HepG2 (cell line): Measurements from ENCODE around the gene ANG. TPM values are rescaled to one million over a fixed set of nuclear protein-coding genes. Genes with fewer than 3 reads are reported as not detected.

ENCODE experiments used
- EHMT2 ChIP-seq: fragments of 200-600 bp; sonication (generic); IDR thresholded peaks from 2 replicates; pipeline ENCODE4 v1.7.0; 2017; ENCODE audit warnings: antibody characterized with exemption, low read depth, low read length, borderline replicate concordance
- FOXM1 ChIP-seq: sonication (generic); formaldehyde crosslinking; IDR thresholded peaks from 2 replicates; pipeline ENCODE4 v1.5.0; 2020; ENCODE audit warnings: missing genetic modification reagents
- GFI1 ChIP-seq: sonication (generic); formaldehyde crosslinking; IDR thresholded peaks from 2 replicates; pipeline ENCODE4 v1.5.0; 2020; ENCODE audit warnings: missing genetic modification reagents, mild to moderate bottlenecking, borderline replicate concordance
- HNRNPLL ChIP-seq: fragments of 200-400 bp; formaldehyde crosslinking; IDR thresholded peaks from 2 replicates; pipeline ENCODE4 v1.6.1; 2017; ENCODE audit warnings: mild to moderate bottlenecking, low read depth, low read length; ENCODE audit not compliant: poor library complexity, severe bottlenecking
- KDM6A ChIP-seq: IDR thresholded peaks from 2 replicates; pipeline ENCODE4 v1.6.1; 2016; ENCODE audit warnings: low read depth
- MBNL3 ChIP-seq: fragments of 250-450 bp; sonication (Bioruptor Pico); conservative IDR thresholded peaks from 2 replicates; pipeline ENCODE4 v1.8.0; 2022; ENCODE audit warnings: mild to moderate bottlenecking, inconsistent platforms
- MED8 ChIP-seq: sonication (generic); formaldehyde crosslinking; IDR thresholded peaks from 2 replicates; pipeline ENCODE4 v1.8.1; 2023; ENCODE audit warnings: mild to moderate bottlenecking, missing genetic modification reagents; ENCODE audit not compliant: insufficient replicate concordance
- NCOA5 ChIP-seq: sonication (generic); formaldehyde crosslinking; IDR thresholded peaks from 2 replicates; pipeline ENCODE4 v1.4.0; 2020; ENCODE audit warnings: missing genetic modification reagents
- NFRKB ChIP-seq: fragments of 450-650 bp; IDR thresholded peaks from 2 replicates; pipeline ENCODE4 v1.6.1; 2017
- NR1H2 ChIP-seq: sonication (generic); formaldehyde crosslinking; IDR thresholded peaks from 2 replicates; pipeline ENCODE4 v1.8.1; 2022; ENCODE audit warnings: low read depth, missing genetic modification reagents, borderline replicate concordance
- PAWR ChIP-seq: sonication (generic); formaldehyde crosslinking; IDR thresholded peaks from 2 replicates; pipeline ENCODE4 v1.4.0; 2020; ENCODE audit warnings: missing genetic modification reagents, mild to moderate bottlenecking, borderline replicate concordance
- PHB2 ChIP-seq: fragments of 450-650 bp; IDR thresholded peaks from 2 replicates; pipeline ENCODE4 v1.6.1; 2018; ENCODE audit not compliant: partially characterized antibody
- RARG ChIP-seq: sonication (generic); formaldehyde crosslinking; IDR thresholded peaks from 2 replicates; pipeline ENCODE4 v1.4.0; 2020; ENCODE audit warnings: low read depth, mild to moderate bottlenecking, missing genetic modification reagents
- RXRB ChIP-seq: IDR thresholded peaks from 2 replicates; pipeline ENCODE4 v1.6.1; 2016; ENCODE audit warnings: borderline replicate concordance, missing genetic modification reagents, missing compliant biosample characterization
- SMARCE1 ChIP-seq: fragments of 450-650 bp; IDR thresholded peaks from 2 replicates; pipeline ENCODE4 v1.6.1; 2017; ENCODE audit warnings: borderline replicate concordance
- TAF15 ChIP-seq: fragments of 200-400 bp; formaldehyde crosslinking; IDR thresholded peaks from one replicate; pipeline ENCODE4 v1.6.1; 2018; ENCODE audit warnings: mild to moderate bottlenecking, low read depth, low read length; ENCODE audit not compliant: poor library complexity, severe bottlenecking
- TFDP1 ChIP-seq: IDR thresholded peaks from 2 replicates; pipeline ENCODE4 v1.6.1; 2016; ENCODE audit warnings: missing compliant biosample characterization, missing genetic modification reagents, borderline replicate concordance
- THAP11 ChIP-seq: IDR thresholded peaks from 2 replicates; pipeline ENCODE4 v1.6.1; 2016; ENCODE audit warnings: missing biosample characterization, missing genetic modification reagents
- ZIK1 ChIP-seq: sonication (generic); formaldehyde crosslinking; IDR thresholded peaks from 2 replicates; pipeline ENCODE4 v1.5.0; 2020; ENCODE audit warnings: mild to moderate bottlenecking, low read depth, missing genetic modification reagents, borderline replicate concordance
- ZNF17 ChIP-seq: sonication (generic); formaldehyde crosslinking; IDR thresholded peaks from 2 replicates; pipeline ENCODE4 v1.5.0; 2020; ENCODE audit warnings: mild to moderate bottlenecking, missing genetic modification reagents
- ZNF280D ChIP-seq: sonication (generic); formaldehyde crosslinking; IDR thresholded peaks from 2 replicates; pipeline ENCODE4 v1.5.1; 2020; ENCODE audit warnings: mild to moderate bottlenecking, missing genetic modification reagents
- ZNF562 ChIP-seq: sonication (generic); formaldehyde crosslinking; IDR thresholded peaks from 2 replicates; pipeline ENCODE4 v1.8.0; 2022; ENCODE audit warnings: missing genetic modification reagents, borderline replicate concordance
- ZNF564 ChIP-seq: sonication (generic); formaldehyde crosslinking; IDR thresholded peaks from 2 replicates; pipeline ENCODE4 v1.8.1; 2023; ENCODE audit warnings: mild to moderate bottlenecking, missing genetic modification reagents
- ZNF607 ChIP-seq: sonication (generic); formaldehyde crosslinking; IDR thresholded peaks from 2 replicates; pipeline ENCODE4 v1.5.1; 2020; ENCODE audit warnings: missing genetic modification reagents, mild to moderate bottlenecking, borderline replicate concordance
- ZNF749 ChIP-seq: sonication (generic); formaldehyde crosslinking; IDR thresholded peaks from 2 replicates; pipeline ENCODE4 v1.8.0; 2022; ENCODE audit warnings: mild to moderate bottlenecking, missing genetic modification reagents, moderate library complexity, borderline replicate concordance
- ZNF75D ChIP-seq: sonication (generic); formaldehyde crosslinking; IDR thresholded peaks from 2 replicates; pipeline ENCODE4 v1.8.1; 2023; ENCODE audit warnings: missing genetic modification reagents, mild to moderate bottlenecking, borderline replicate concordance
- ZNF782 ChIP-seq: sonication (generic); formaldehyde crosslinking; IDR thresholded peaks from 2 replicates; pipeline ENCODE4 v1.4.0; 2020; ENCODE audit warnings: missing genetic modification reagents, mild to moderate bottlenecking, borderline replicate concordance
- ZSCAN21 ChIP-seq: sonication (generic); formaldehyde crosslinking; IDR thresholded peaks from 2 replicates; pipeline ENCODE4 v1.8.0; 2022; ENCODE audit warnings: mild to moderate bottlenecking, missing genetic modification reagents, moderate library complexity, borderline replicate concordance
- polyA plus RNA-seq, 8 experiments: library from polyadenylated mRNA; depleted of rRNA in 3 of 8; stranded (reverse) in 7 of 8; unstranded in 1 of 8; fragments of >200 nt; fragmentation: Illumina TruSeq in 4 of 8; extraction: Trizol in 4 of 8; gene quantifications; 2 replicates each; pipeline versions ENCODE4 v1.2.1 to v1.2.3, GENCODE V29; 2011 to 2016; ENCODE audit warnings: low read depth in 4 of 8, missing spikeins in 1 of 8, mixed read lengths in 1 of 8; ENCODE audit not compliant: insufficient read depth in 1 of 8
- total RNA-seq, 5 experiments: library from RNA; depleted of rRNA; stranded (reverse); fragments of >200 nt; fragmentation: Illumina TruSeq; extraction: Trizol; gene quantifications; 2 replicates each; pipeline ENCODE4 v1.2.3, GENCODE V29; 2016; ENCODE audit warnings: low read depth in 1 of 5

The ANG gene
- total and polyA plus RNA-seq, 2 of the 13 experiments (the other 11 are each of a cell fraction or from before 2014, with no cell fraction given), result 83.6 to 401 TPM

GRCh38 chr14:20690848-20691640 lies 2.5 kb downstream of the ANG start (continued):
- TF ChIP-seq ZNF782 (CRISPR knock-in tag), result no peak
- no peak for TF ChIP-seq MBNL3 (CRISPR knock-in tag)
- no peak for TF ChIP-seq PAWR (CRISPR knock-in tag)
- TF ChIP-seq TAF15, result no peak
- TF ChIP-seq THAP11 (CRISPR knock-in tag), result peak; percentile 47; the same call in 1 of the 2 replicates
- no peak for TF ChIP-seq SMARCE1
- TF ChIP-seq GFI1 (CRISPR knock-in tag), result no peak; the same call in 1 of the 2 replicates
- TF ChIP-seq RARG, result no peak
- no peak for TF ChIP-seq MED8
- TF ChIP-seq PHB2, result no peak
- TF ChIP-seq NR1H2 (CRISPR knock-in tag), result no peak
- no peak for TF ChIP-seq ZNF75D (CRISPR knock-in tag)
- no peak for TF ChIP-seq ZNF562 (CRISPR knock-in tag)
- TF ChIP-seq HNRNPLL, result no peak
- TF ChIP-seq ZNF564 (CRISPR knock-in tag), result no peak
- no peak for TF ChIP-seq ZNF17 (CRISPR knock-in tag)
- TF ChIP-seq ZNF749 (CRISPR knock-in tag), result no peak
- no peak for TF ChIP-seq ZIK1 (CRISPR knock-in tag)
- no peak; the same call in 1 of the 2 replicates for TF ChIP-seq EHMT2
- TF ChIP-seq RXRB (CRISPR knock-in tag), result peak; percentile 63; the same call in 1 of the 2 replicates
- no peak for TF ChIP-seq FOXM1 (CRISPR knock-in tag)
- no peak for TF ChIP-seq NCOA5
- TF ChIP-seq ZNF280D (CRISPR knock-in tag), result no peak
- no peak for TF ChIP-seq NFRKB
- TF ChIP-seq ZNF607 (CRISPR knock-in tag), result no peak
- TF ChIP-seq TFDP1 (CRISPR knock-in tag), result no peak; the same call in 1 of the 2 replicates
- TF ChIP-seq KDM6A (CRISPR knock-in tag), result no peak
- TF ChIP-seq ZSCAN21 (CRISPR knock-in tag), result no peak
